Measurements from ENCODE around the gene RAB42. TPM values are rescaled to one million over a fixed set of nuclear protein-coding genes. Genes with fewer than 3 reads are reported as not detected.
A peak's percentile ranks its signal among the peaks of the same experiment; 100 is the strongest.

The RAB42 gene
- total RNA-seq, 1 donor from 2014 or later: 18.3 TPM

GRCh38 chr1:28640766-28641165, 48.7 kb downstream of the RAB42 start:
- TF ChIP-seq CTCF (conservative IDR thresholded peaks at IDR 0.05; ENCODE audit: low read depth, low read length): peak; percentile 52
- H3K4me3 ChIP-seq (ENCODE audit: low read depth, low read length): no peak overlapping the region
- no peak for DNase-seq (ENCODE audit: low read depth)

DNA sequence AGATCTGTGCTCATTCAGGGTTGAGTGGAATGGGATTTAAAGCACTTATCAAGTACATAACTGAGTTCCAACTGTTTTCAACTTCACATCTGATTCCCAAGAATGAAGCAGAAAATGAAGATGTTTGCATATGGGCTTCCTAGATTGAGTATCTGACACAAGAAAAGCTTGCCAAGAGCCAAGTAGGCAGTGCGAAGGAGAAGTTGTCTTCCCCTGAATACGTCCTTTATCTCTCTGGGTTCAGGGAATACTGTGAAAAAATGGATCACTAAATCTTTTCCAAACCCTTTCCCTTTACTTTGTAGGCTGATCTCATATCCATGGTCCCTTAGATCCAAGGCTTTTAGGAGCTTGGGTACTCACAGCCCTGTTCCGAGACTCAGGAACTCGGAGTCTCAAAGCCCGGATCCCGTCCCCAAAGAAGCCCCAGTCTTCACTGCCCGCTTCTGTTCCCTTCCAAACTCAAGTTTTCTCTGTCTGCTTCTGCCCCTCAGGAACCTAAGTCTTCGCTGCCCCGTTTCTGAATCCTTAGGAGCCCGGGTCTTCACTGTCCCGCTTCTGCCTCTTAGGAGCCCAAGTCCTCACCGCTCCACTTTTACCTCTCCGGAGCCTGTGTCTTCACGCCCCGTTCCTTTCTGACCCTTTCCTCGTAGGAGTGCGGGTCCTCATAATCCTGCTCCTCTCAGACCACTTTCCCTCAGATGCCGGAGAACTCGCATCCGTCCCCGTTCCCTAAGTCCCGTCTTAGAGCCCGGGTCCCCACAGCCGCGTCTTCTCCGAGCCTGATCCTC, 50.2 kb downstream of the RAB42 start:
- no peak for DNase-seq (ENCODE audit: low read depth)
- TF ChIP-seq CTCF (conservative IDR thresholded peaks at IDR 0.05; ENCODE audit: low read depth, low read length): no peak
- H3K4me3 ChIP-seq (ENCODE audit: low read depth, low read length): peak overlapping the region; percentile 87

DNA sequence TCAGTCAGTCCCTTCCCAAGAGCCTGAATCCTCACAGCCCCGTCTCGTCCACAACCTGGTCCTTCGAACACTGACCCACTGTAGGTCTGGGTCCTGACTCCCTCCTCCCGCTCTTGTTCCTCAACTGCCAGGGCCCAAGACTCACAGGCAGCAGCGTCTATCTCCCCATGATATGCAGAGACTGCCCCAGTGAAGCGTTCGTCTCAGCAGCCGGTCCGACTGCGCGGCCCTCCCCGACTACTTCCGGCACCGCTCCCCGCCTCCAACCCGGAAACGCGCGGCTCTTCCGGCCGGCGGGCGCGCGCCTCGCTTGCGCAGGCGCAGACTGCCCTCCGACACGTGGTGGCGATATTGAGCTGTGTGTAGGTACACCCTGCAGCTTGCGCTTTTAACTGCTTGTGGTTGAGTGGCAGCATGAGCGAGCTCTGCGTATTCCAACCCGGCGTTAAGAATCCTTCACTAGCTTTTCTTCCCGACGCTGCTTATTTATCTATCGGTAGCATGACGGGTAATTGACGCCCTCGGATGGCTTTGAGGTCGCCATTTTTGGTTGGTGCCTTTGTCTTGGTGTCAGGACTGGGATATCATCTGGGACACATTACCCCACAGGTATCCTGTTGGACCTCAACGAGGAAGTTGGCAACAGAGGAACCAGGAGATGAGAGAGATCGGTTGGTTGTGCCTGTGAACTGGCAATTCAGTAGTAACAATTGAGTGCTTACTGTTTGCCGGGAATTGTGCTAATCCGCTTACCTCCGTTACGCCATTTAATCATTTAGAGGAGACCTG, 51.0 kb downstream of the RAB42 start, which contains the start of gene TAF12:
TAF12 (minus strand) TSS at position 221 of the 789 bp plus-strand sequence. CDS start 20,986 bp downstream, outside the sequence.
- peak; percentile 78 for DNase-seq (ENCODE audit: low read depth)
- peak; percentile 35 for TF ChIP-seq CTCF (conservative IDR thresholded peaks at IDR 0.05; ENCODE audit: low read depth, low read length)
- H3K4me3 ChIP-seq (ENCODE audit: low read depth, low read length): peak within 1 kb of the TSS; percentile 87

DNA sequence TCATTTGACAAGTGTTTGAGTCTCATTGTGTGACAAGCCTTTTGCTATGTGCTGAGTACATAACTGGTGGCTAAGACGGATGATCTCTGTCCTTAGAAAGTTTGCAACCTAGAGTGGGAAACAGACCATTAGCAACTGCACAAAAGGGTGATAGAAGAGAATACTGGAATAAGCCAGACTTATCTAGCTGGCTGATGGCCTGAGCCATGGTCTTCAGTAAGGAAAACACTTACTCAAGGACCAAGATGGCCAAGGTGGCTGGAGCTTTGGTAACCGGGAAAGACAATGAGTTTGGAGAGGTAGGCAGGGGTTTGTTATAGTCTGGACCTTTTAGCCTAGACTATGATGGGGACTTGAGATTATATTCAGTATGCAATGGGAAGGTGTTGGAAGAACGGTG, 52.4 kb downstream of the RAB42 start:
- no peak overlapping the region for H3K4me3 ChIP-seq (ENCODE audit: low read depth, low read length)
- DNase-seq (ENCODE audit: low read depth): no peak
- TF ChIP-seq CTCF (conservative IDR thresholded peaks at IDR 0.05; ENCODE audit: low read depth, low read length): no peak

Other genes with a start within 250 kb of the RAB42 start
- gene PHACTR4, start 222.5 kb upstream of the RAB42 start, total RNA-seq: 25.9 and 35.9 TPM in 2 replicates
- 46.3 and 105 TPM in 2 replicates for gene RCC1, start 86.2 kb upstream of the RAB42 start, total RNA-seq
- 23.9 and 30.4 TPM in 2 replicates for gene TRNAU1AP, start 39.2 kb upstream of the RAB42 start, total RNA-seq
- 18.6 and 22.4 TPM in 2 replicates for gene TAF12, start 50.8 kb downstream of the RAB42 start, total RNA-seq
- gene RNU11, start 56.3 kb downstream of the RAB42 start, total RNA-seq: not detected in 2 replicates
- 9.5 and 11.5 TPM in 2 replicates for gene GMEB1, start 76.5 kb downstream of the RAB42 start, total RNA-seq
- gene YTHDF2, start 144.7 kb downstream of the RAB42 start, total RNA-seq: 49.8 and 76.0 TPM in 2 replicates
- not detected in 2 replicates for gene OPRD1, start 219.9 kb downstream of the RAB42 start, total RNA-seq

Data from epithelial cell of proximal tubule (primary cell).